Subcutaneous abdominal adipose tissue (tissue), 5 donors: Measurements from ENCODE around the gene PGAP6.
"Not testable (repeated sequence)": the region's sequence is repeated elsewhere in the genome, so short reads cannot be mapped to it uniquely, and the experiment has no call there.

Experiments used
- H3K27ac ChIP-seq: one replicate; pipeline ENCODE4 v1.7.0; 2013; ENCODE audit warnings: low read depth, mild to moderate bottlenecking, inconsistent platforms, low read length, moderate library complexity
- H3K27me3 ChIP-seq, 5 donors: one replicate each; pipeline ENCODE4 v1.7.0; 2013; ENCODE audit warnings: low read length in 5 of 5, inconsistent platforms in 1 of 5; ENCODE audit not compliant: control insufficient read depth in 5 of 5, insufficient read depth in 4 of 5
- H3K36me3 ChIP-seq, 5 donors: one replicate each; pipeline ENCODE4 v1.7.0; 2013; ENCODE audit warnings: low read length in 5 of 5; ENCODE audit not compliant: control insufficient read depth in 5 of 5, insufficient read depth in 5 of 5
- H3K4me1 ChIP-seq, 5 donors: one replicate each; pipeline ENCODE4 v1.7.0; 2013; ENCODE audit warnings: low read length in 5 of 5, mild to moderate bottlenecking in 3 of 5, moderate library complexity in 1 of 5; ENCODE audit not compliant: control insufficient read depth in 5 of 5, insufficient read depth in 5 of 5
- H3K4me3 ChIP-seq, 5 donors: one replicate each; pipeline ENCODE4 v1.7.0; 2013; ENCODE audit warnings: low read length in 5 of 5, low read depth in 1 of 5
- H3K9ac ChIP-seq, 5 donors: one replicate each; pipeline ENCODE4 v1.7.0; 2013; ENCODE audit warnings: low read length in 5 of 5, mild to moderate bottlenecking in 4 of 5, moderate library complexity in 3 of 5
- H3K9me3 ChIP-seq, 5 donors: one replicate each; pipeline ENCODE4 v1.7.0; 2013; ENCODE audit warnings: low read length in 5 of 5; ENCODE audit not compliant: control insufficient read depth in 5 of 5
- donor health status: healthy.
- donor health status: healthy.
- donor health status: healthy.
- donor health status: healthy.
- donor health status: healthy.

The PGAP6 gene

GRCh38 chr16:368388-369158, 13.2 kb downstream of the PGAP6 start:
- peaks cover 0 to 19% (median 14%) of the 10 kb centered on the region in 5 donors for H3K4me1 ChIP-seq
- H3K36me3 ChIP-seq = peaks cover 0 to 52% (median 47%) of the 10 kb centered on the region in 5 donors

DNA sequence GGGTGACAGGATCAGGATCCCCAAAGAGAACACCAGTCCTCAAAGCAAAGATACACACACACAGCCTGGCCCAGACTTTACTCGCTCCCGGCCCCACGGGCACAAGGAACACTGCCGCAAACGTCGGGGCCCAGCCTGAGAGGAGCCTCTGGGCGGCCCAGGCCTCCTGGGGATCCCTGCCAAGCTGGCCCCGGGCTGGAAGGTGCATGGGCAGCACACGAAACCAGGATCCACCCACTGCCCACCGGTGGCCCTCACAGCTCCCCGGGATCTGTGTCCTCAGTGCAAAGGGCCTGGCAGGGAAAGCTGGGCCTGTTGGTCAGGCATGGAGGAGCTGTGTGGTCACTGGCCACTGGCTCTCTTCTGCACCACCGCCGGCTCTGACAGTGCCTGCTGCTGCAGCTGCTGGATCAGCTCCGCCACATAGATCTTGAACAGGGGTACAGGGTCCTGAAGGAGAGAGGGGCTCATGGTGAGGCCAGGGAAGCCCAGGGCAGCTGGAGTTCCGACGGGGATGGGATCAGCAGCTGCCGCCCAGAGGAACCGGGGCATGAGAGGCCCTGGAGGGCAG, 14.4 kb downstream of the PGAP6 start:
- Histone ChIP-seq H3K9me3 (no peaks in the 10 kb centered on the region), H3K4me3 (no peak overlapping the region), H3K27me3 (peaks cover 11 to 19% (median 16%) of the 10 kb centered on the region in 5 donors), H3K36me3 (peaks cover 0 to 41% (median 37%) of the 10 kb centered on the region in 5 donors), H3K9ac (no peak overlapping the region), H3K27ac (no peak overlapping the region), H3K4me1 (peaks cover 0 to 19% (median 14%) of the 10 kb centered on the region in 5 donors)

More at GRCh38 chr16:368388-369158, 13.2 kb downstream of the PGAP6 start:
- Histone ChIP-seq H3K27me3 (peaks cover 8 to 12% (median 11%) of the 10 kb centered on the region in 5 donors), H3K9me3 (no peaks in the 10 kb centered on the region), H3K4me3 (no peak overlapping the region), H3K9ac (no peak overlapping the region), H3K27ac (no peak overlapping the region)

DNA sequence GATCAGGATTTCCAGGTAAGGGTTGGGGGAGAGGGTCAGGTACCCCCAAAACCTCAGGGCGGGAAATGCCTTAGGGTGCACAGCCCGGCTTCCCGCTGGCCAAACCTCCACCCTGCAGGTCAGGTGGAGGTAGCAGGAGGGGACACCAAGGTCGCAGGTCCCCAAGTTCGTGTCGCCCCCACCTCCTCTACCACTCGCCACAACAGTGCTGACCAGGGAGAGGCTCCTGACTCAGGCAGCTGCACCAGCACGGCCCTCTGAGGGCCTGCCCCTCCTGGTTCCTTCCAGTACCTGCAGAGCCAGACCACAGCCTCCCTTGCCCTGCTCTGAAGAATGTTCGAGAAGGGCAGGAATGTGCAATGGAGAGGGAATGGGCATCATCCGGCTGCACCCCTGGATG, 15.3 kb downstream of the PGAP6 start:
- Histone ChIP-seq H3K27ac (no peak overlapping the region), H3K9me3 (no peaks in the 10 kb centered on the region), H3K27me3 (peaks cover 11 to 25% (median 18%) of the 10 kb centered on the region in 5 donors), H3K36me3 (peaks cover 0 to 32% (median 27%) of the 10 kb centered on the region in 5 donors), H3K4me3 (no peak overlapping the region), H3K9ac (no peak overlapping the region), H3K4me1 (peaks cover 0 to 19% (median 15%) of the 10 kb centered on the region in 5 donors)

GRCh38 chr16:364595-365491, 16.9 kb downstream of the PGAP6 start:
- H3K9me3 ChIP-seq = no peaks in the 10 kb centered on the region
- H3K9ac ChIP-seq = no peak overlapping the region
- peaks cover 11 to 25% (median 18%) of the 10 kb centered on the region in 5 donors for H3K27me3 ChIP-seq
- no peak overlapping the region for H3K27ac ChIP-seq
- no peak overlapping the region for H3K4me3 ChIP-seq
- H3K4me1 ChIP-seq = peaks cover 0 to 9% (median 6%) of the 10 kb centered on the region in 5 donors
- H3K36me3 ChIP-seq = peaks cover 0 to 30% (median 26%) of the 10 kb centered on the region in 5 donors

DNA sequence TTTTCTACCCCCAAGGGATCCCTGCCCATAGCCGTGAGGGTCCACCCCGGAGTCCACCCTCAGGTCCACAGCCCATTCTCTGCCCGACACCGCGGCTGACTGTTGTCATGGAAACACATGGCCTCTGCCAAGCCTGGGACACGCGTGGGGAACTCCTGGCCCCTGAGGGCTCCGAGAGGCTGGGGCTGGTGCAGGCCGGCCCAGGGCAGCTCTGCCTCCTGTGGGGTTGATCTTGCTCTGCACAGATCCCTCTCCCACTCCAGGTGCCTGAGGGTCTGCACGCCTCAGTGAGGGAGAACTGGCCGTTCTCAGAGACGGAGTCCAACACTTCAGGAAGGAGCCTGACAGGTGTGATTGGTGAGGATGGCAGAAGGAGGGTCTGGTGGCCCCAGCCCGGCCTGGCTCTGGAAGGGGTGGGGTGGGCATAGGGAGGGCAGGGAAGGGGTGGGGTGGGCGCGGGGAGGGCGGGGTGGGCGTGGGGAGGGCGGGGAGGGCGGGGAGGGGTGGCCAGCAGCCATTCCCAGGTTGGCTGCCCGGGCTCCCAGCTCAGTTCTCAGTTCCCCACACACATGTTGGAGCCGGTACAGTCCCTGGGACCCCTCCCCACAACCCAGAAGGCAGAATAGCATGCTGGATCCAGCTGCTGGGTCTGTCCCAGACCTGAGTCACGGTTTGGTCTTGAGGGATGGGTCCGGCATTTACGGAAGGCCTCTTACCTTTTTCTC, 17.9 kb downstream of the PGAP6 start:
- Histone ChIP-seq H3K36me3 (peaks cover 0 to 29% (median 26%) of the 10 kb centered on the region in 5 donors), H3K4me1 (peaks cover 0 to 2% (median 0%) of the 10 kb centered on the region in 5 donors), H3K27me3 (peaks cover 11 to 25% (median 18%) of the 10 kb centered on the region in 5 donors), H3K4me3 (no peak overlapping the region), H3K9me3 (no peaks in the 10 kb centered on the region), H3K27ac (no peak overlapping the region), H3K9ac (no peak overlapping the region)

DNA sequence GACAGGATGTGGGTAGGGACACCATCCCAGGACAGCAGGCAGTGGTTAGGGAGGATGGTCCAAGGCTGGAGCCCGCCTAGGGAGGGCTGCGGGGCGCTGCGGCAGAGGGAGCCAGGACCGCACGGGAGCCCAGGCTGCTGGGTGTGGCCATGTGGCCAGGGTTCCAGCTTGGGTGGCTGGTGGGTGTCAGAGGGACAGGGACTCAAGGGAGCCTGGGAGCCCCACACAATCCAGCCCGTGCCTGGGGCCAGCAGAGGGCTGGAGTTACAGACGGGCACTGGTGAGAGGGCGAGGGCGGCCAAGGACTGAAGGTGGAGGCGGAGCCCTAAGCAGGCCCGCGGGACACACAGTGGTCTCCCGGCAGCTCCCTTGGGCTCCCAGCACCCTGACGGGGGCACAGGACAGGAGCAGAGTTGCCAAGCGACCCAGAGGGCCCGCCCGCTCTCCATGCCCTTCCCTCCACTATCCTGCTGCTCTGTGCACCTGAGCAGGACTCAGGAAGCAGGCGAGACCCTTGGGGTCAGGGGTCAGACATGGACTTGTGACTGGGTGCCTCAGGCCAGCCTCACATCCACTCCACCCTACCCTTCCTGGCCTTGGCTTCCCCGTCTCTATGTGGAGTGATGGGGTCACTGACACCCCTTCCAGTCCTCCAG, 18.5 kb downstream of the PGAP6 start:
- Histone ChIP-seq H3K9ac (no peak overlapping the region), H3K4me1 (peaks cover 0 to 2% (median 0%) of the 10 kb centered on the region in 5 donors), H3K27ac (no peak overlapping the region), H3K27me3 (peaks cover 11 to 25% (median 18%) of the 10 kb centered on the region in 5 donors), H3K4me3 (no peak overlapping the region), H3K36me3 (peaks cover 0 to 22% (median 19%) of the 10 kb centered on the region in 5 donors), H3K9me3 (no peaks in the 10 kb centered on the region)

DNA sequence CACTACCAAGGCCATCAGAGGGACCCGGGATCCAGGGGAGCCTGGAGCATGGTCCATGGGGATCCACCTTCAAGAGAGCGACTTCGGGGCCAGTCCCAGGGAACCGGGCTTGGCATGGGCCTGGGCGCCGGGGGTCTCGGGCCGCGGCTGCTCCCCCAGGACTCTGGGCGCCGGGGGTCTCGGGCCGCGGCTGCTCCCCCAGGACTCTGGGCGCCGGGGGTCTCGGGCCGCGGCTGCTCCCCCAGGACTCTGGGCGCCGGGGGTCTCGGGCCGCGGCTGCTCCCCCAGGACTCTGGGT, 19.1 kb downstream of the PGAP6 start:
- not testable (repeated sequence) for H3K27ac ChIP-seq, H3K4me3 ChIP-seq, H3K9ac ChIP-seq, H3K9me3 ChIP-seq, H3K4me1 ChIP-seq
- H3K27me3 ChIP-seq = peaks cover 11 to 25% (median 18%) of the 10 kb centered on the region in 5 donors
- peaks cover 0 to 16% (median 13%) of the 10 kb centered on the region in 5 donors for H3K36me3 ChIP-seq

GRCh38 chr16:361872-362701, 19.7 kb downstream of the PGAP6 start:
- Histone ChIP-seq H3K4me1 (peaks cover 0 to 2% (median 0%) of the 10 kb centered on the region in 5 donors), H3K9me3 (no peaks in the 10 kb centered on the region), H3K27me3 (peaks cover 11 to 25% (median 18%) of the 10 kb centered on the region in 5 donors), H3K4me3 (no peak overlapping the region), H3K9ac (no peak overlapping the region), H3K27ac (no peak overlapping the region), H3K36me3 (peaks cover 0 to 10% (median 8%) of the 10 kb centered on the region in 5 donors)
